GM19035 (cell line): ENCODE data around the gene LAMB4.

ENCODE experiments used
- ATAC-seq: cut with Tn5 transposase; IDR thresholded peaks from one replicate; pipeline ENCODE4 v1.9.1; 2021; ENCODE audit not compliant: unreplicated experiment

Gene LAMB4

DNA sequence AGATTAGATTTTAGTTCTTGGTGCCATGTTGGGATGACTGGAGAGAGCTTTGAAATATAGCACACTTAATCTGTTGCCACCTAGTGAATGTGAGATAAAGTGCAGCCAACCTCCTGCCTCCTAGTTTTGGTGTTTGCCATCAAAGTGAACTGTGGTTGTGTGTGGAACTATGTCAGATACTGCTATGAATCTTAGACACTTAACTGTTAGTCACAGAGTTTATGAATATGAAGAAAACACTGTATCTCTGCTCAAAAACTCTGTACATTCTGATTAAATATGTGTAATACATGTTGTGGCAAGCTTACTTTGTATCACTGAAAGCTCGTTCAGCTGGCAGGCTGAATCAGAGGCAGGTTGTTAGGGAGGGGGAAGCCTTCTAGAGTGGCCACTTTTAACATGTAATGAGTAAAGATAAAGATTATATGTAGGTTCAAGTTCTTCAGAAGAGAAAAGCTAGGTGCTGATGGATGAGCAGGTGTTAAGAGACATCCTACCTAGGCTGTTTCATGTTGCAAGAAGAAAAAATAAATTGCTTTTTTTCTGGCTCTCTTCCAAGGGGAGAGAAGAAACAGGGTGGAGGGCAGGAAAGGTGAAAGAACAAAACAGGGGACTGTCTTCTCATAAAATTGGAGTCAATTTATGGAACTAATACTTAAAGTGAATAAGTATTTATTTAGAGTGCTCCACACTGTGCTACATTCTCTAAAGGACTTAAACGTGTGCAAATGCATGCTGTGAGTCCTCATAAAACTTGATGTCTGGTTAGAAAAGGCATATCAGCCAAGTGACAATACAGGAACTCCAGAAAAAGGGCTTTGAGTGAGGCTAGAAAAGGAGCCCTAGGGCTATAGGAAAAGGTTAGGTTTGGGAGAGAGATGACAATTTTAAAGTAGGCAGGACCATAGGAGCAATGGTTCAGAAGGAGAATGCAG, 113.1 kb downstream of the LAMB4 start:
- ATAC-seq, result no peak

DNA sequence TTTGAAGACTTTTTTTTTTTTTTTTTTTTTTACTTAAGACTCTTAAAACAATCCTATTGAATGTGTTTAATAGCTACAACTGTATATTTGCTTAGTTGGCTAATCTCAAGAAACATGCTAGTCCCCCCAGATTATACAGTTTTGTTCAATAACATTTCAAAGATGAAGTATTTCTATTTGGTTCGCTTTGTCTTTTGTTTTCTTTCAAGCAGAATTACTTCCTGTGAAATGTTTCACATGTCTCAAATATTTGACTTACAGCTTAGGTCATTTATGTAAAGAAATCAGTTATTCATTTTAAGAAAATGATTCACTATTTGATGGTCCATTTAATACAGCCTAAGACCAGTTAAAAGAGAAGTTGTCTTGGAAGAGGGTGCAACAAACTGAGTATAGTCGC, 114.4 kb downstream of the LAMB4 start:
- ATAC-seq, result no peak

- ATAC-seq, result no peak
Measured at GRCh38 chr7:108014747-108015682, 115.1 kb downstream of the LAMB4 start.

DNA sequence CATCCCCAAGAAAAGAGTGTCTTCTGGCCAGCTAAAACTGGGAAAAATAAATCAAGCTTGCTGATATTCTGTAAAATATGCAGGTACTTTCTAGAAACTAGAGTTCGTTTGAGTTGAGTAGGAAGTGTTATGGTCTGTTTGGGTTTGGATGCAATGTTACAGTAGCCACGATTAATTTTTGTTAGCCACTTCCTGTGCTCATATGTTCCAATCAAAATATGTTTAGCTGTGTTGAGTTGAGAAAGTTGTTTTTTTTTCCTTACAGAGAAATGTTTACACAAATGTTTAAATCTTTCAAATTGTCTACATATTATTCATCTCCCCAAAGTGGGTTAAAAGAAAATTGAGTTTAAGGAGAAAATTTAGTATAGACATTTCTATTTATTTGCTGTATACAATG, 115.9 kb downstream of the LAMB4 start:
- no peak for ATAC-seq

DNA sequence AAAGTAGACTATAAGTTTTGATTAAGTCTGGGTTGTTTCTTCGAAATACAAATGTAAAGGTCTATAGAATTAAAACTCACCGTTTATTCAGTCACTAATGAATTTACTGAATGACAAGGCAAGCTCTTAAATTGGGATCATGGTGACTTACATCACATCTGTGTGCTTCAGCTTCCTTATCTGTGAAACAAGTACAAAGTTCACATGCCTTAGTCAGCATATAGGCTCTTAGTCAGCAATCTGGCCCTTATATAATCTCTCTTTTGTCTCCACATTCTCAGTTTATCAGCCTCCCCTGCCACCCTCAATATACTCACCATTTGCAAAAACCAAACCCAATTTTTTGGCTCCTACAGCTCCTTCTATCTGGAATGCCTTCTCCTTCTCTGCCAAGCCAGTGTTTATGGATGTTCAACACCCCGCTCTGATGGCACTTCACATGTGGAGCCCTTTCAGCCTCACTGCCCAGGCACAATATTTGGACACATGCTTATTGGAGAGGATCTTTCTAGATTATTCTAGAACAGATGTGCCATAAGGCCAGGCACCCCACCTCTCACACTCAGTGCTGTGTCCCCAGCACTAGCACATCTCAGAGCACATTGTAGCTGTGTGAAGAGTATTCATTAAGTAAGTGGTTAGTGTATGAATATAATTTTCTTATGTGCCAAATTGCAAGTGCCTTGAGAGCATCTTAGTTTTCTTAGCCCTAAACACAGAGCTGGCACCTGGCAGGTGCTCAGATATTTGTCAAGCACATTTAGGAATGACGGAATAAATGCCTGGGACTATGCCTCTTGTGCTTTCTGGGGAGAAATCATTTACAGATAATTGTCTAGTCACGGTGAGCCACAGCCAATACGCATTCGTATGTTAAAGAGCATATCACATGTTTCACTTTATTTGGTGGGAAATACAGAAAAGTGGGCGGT, 117.4 kb downstream of the LAMB4 start:
- ATAC-seq, result no peak

DNA sequence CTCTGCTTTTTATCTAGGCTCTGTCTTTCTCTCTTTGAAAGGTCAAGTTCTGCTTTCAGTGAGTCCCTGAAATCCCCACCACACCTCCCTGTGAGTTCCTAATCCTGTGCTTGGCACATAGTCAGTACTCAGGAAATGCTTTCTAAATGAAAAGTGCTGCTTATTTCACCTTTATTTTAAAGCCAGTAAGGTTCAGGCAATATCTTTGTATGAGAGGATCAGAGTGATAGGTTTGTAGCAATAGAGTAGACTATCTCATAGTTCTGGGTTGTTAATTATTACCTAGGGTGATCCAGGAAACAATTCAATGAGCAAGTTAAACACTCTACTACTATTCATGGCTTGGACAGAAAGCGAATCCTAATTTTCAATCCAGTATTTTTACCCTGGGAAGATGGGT, 119.8 kb downstream of the LAMB4 start:
- no peak for ATAC-seq

- no peak for ATAC-seq
Measured at GRCh38 chr7:108009873-108010272, 120.3 kb downstream of the LAMB4 start.

GRCh38 chr7:108008827-108009226, 121.3 kb downstream of the LAMB4 start:
- no peak for ATAC-seq

GRCh38 chr7:108008240-108008639, 121.9 kb downstream of the LAMB4 start:
- no peak for ATAC-seq

- no peak for ATAC-seq
Measured at GRCh38 chr7:108007762-108008161, 122.4 kb downstream of the LAMB4 start.

DNA sequence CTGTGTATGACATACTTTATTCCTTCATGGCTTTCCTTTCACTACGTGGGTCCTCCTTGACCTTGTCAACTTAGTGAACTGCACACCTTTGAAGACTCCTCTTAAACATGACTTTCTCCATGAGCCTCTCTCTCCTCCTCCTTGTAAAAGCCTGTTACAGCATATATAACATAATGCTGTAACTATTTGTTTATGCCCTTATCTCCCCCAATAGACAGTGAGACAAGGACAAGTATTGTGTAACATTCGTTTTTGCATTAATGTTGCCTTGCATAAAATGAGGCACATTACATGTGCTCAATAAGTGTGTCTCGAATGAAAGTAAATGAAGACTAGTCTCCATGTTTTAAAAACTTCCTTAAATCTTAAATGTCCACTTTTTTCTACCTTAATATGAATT, 122.9 kb downstream of the LAMB4 start:
- no peak for ATAC-seq

GRCh38 chr7:108004220-108005142, 125.7 kb downstream of the LAMB4 start:
- ATAC-seq, result no peak

- no peak for ATAC-seq
Measured at GRCh38 chr7:108003599-108003935, 126.6 kb downstream of the LAMB4 start.

- ATAC-seq, result no peak
Measured at GRCh38 chr7:108002726-108003598, 127.2 kb downstream of the LAMB4 start, which contains the start of gene LAMB1. LAMB1 (minus strand) TSS chr7:108003161; CDS start chr7:108002885, 276 bp downstream.

DNA sequence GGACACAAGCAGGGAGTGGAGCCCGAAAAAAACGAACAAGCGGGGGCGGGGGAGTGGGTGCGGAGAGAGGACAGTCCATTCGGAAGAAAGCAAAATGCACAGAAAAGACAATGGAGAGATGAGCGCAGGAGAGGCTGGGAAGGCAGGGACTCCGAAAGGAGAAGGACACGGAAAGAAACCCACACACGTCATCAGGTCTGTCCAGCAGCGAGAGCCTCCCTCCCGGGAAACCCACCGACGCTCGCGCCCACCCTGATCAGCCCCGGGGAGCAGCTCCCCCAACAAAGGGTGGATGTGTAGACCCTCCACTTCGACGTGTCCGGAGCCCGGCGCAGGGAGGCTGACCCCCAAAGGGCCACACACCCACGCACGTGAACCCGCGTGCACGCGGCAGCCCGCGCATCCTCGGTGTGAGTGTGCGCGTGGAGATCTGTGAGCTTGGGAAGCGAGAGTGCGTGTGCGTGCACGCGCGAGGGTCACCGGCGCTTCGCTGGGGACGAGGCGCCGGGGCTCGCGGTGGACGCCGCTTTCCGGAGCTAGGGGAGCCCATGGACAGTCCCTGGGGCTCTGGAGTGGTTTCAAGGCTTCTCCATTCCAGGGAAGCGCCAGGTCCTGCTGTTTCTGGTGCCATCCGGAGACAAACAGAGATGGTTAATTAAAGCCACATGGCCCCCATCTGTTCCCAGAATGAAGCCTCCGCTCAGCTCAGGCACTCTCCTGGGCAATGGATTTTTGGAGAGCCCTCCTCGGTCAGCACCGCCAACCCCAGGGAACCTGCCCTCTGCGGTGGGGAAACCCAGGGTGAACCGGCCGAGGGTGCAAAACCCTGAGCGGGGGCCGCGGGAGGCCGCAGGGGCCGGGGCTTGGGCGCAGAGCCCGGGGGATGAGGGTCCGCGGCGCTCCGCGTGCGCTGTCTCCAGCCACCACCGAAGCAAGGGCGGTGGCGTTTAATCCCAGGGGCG, 128.1 kb downstream of the LAMB4 start:
- ATAC-seq, result no peak

GRCh38 chr7:108000875-108001763, 129.0 kb downstream of the LAMB4 start:
- no peak for ATAC-seq
